HG03432 (cell line): ENCODE measurements around the gene UBA5.
"Not testable (repeated sequence)": the region's sequence is repeated elsewhere in the genome, so short reads cannot be mapped to it uniquely, and the experiment has no call there.

Source experiments
- ATAC-seq: cut with Tn5 transposase; IDR thresholded peaks from one replicate; pipeline ENCODE4 v1.9.1; 2021; ENCODE audit warnings: mild to moderate bottlenecking, moderate library complexity; ENCODE audit not compliant: unreplicated experiment

Gene UBA5

DNA sequence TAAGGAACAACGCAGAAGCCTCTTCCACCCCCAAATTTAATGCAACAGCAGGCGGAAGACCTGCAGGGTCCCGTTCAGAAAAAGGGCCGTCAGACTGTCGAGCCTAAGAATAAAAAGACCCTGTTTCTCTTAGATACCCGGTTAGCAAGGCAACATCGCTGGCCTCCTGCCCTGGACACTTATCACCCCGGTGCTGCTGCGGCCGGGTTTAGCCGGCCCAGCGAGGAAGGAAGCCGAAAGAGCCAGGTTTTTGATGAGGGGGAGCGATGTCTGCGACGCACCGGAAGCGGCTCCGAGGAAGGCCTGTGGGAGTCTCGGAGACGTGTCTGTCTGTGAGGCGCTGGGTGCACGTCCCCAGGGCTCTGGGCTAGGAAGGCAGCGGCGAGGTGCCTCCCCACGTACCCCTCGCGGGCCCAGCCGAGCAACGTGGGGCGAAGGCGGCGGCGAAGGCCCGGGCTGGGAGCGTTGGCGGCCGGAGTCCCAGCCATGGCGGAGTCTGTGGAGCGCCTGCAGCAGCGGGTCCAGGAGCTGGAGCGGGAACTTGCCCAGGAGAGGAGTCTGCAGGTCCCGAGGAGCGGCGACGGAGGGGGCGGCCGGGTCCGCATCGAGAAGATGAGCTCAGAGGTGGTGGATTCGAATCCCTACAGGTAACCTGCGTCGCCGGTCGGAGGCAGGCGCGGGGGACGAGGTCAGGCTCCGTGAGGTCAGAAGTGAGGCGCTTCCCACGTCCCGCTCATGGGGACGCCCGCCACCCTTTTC, at the start of gene UBA5:
TSS of gene UBA5 (plus strand) at position 278 of the 759 bp plus-strand sequence. CDS start at position 487, 209 bp downstream.
- ATAC-seq = peak; percentile 84

DNA sequence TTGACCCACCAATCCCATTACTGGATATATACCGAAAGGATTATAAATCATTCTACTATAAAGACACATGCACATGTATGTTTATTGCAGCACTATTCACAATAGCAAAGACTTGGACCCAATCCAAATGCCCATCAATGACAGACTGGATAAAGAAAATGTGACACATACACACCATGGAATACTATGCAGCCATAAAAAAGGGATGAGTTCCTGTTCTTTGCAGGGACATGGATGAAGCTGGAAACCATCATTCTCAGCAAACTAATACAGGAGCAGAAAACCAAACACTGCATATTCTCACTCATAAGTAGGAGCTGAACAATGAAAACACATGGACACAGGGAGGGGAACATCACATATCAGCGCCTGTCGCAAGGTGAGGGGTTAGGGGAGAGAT, 44.8 kb upstream of the UBA5 start:
- ATAC-seq = not testable (repeated sequence)

DNA sequence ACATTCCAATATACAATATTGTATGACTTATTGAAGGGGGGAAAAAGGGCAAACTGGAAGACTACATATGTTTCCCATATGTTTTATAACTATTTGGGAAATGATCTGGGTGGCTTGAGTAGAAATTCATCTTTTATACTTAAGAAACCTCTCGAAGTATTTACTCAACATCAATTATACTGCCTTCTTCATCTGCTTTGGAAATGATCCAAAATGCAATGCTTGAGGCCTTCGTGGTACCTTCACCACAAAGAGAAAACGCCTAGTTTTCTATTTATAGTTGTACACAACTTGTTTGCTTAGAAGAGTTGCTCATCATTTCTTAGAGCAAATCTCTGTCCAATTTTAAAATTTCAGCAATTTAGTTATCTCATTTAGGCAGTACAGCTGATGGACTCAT, 44.2 kb upstream of the UBA5 start:
- no peak for ATAC-seq

DNA sequence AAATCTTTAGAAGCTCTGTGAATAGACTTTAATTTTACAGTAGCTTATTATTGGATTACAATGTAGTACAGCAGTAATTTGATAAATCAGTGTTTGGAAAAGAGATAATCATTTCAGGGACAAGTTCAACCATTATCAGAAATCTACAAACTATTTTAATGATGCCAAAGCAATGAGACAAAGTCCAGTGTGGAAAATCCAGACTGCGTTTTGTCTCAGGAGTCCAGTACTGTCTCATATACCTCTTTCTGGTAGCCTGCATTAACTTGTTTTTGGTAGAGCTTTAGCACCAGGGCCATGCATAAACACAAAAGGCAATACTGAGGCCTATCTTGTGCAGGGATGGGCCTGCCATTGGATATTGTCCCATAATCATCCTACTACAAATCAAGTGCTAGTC, 43.3 kb upstream of the UBA5 start:
- ATAC-seq = no peak

DNA sequence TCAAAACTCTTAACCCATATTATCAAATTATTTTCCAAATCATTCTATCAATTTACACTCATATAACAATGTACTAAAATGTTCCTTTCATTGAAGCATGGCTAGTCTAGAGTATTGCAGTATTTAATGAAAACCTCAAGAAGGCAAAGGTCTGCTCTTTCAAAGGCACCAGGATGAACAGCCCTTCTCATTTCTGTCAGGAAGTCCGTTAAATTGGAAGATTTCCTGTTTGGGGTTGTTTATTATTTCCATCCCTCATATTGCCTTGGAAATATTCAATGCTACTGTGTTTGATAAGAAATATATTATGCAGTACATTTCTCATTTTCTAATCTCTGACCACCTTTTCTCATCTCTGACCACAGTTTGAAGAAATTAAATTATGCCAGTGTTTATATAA, 38.0 kb upstream of the UBA5 start:
- ATAC-seq = no peak

DNA sequence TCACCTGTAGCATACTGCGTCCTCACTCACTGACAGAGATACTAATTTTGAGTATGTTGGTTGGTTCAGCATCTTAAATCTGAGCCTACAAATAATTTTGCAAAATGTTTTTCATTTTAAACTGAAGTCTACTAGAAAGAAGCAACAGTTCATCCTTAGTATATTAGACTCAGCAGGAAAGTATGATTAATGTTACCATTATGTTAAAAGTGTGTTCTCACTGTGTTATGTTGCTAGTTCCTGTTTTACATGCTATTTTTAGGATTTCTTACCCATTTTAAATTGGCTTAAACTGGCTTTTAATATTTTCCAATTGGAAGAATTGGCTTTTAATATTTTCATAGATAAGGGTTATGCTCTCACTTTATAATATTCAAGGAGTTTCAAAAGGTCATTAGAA, 37.4 kb upstream of the UBA5 start:
- ATAC-seq = no peak

DNA sequence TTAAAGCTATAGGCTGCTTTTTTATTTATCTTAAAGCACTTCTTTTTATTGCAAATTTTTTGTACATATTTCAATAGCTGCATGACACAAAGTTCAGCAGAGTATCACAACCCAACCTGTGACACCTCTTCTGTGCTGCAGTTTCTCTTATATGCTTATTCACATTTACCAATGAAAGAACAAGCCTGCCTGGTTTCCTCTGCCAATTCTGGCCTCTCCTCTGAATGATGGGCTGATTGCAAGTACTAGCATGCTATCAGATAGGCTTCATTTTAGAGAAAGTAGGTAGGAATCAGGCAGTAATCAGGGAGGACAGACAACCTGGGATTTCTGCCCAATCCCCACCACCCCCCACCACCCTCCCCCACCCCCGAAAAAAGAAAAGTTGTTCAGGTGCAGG, 36.5 kb upstream of the UBA5 start:
- ATAC-seq = no peak

DNA sequence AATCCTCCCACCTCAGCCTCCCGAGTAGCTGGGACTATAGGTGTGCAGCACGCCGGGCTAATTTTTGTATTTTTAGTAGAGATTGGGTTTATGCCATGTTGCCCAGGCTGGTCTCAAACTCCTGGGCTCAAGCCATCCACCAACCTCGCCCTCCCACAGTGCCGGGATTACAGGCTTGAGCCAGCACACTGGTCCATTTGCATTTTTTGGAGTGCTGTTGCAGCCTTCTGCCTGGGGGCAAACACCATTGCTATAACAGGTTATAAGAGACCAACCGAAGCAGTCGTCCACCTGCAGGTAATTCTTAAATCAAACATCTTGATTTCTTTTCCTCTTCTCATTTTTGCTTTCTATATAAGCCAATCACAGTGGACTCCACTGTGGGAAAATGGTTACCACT, 35.3 kb upstream of the UBA5 start:
- ATAC-seq = no peak

DNA sequence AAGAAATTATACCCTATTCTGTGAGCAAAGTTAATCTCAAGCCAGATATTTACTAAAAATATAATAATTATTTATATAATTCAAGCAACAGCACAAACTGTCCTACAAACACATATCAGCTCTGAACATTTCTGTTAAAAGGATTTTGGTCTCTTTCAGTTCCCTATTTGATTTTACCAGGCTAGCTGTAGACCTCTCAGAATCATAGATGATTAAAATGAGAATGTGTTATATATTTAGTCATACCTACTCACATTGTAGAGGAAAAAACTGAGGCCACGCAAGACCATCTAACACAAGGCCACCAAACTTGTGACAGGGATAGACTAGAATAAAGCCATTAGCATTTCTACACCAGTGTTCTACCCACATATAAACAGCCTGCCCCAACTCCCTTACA, 34.5 kb upstream of the UBA5 start:
- peak; percentile 90 for ATAC-seq

DNA sequence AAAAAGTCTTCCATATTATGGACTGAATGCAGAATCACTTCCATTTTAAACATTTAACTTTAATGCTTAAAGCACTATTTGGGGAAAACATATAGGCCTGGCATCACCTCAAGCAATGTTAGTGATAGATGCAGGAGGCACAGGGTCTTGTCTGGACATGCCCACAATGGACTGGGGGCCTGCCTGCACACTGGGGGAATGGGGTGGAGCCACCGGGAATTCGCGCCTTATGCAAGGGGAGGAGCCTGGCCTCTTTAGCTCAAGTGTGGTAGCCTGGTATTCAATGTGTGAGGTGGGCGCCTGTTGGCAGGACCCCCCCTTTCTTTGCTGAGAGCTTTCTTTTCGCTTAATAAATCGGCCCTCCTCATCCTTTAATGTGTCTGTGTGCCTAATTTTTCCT, 33.2 kb upstream of the UBA5 start:
- ATAC-seq = no peak

DNA sequence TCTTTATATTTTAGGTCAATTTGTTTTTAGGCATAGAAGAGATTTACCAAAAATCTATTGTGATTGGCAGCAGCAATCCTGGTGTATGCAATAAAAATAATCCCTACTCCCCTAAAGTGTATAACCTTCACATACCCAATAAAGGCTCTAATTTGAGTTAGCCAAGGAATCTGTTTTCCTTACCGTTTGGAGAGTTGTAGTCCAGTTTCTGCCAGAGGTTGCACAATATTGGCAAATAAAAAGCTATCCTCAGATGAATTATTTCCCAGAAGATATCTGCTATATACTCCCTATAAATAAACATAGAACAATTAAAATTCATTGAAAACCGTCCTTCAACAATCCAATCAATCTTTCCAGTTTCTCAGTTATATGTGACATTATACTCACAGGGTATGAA, 32.0 kb upstream of the UBA5 start:
- no peak for ATAC-seq

DNA sequence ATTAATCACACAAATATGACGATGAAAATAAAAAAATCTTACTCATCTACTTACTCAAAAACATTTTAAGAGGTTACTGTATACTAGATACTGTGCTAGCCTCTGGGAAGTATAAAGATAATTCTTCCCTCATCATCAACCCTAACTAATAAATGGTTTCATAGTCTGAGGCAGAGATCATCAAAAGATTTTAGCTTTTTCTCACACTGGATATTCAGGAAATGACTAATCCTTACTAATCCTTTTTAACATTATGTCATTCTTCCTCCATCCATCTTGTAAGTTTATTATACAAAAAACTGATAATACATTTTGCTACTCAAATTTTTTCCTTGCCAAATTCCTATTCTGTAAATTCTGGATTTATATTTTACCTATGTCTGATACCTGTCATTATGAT, 30.2 kb upstream of the UBA5 start:
- no peak for ATAC-seq

DNA sequence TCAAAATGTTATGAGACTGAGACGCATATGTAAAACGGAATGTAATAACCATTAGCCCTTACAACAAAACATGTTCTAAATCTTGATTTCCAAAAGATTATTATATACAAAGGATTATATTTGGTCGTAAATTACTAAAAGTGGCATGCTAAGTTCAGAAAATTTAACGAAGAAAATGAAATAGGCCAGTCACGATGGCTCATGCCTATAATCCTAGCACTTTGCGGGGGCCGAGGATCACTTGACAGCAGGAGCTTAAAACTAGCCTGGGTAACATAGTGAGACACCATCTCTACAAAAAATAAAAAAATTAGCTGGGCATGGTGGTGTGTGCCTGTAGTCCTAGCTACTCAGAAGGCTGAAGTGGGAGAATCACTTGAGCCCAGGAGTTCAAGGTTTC, 29.5 kb upstream of the UBA5 start:
- ATAC-seq = no peak

DNA sequence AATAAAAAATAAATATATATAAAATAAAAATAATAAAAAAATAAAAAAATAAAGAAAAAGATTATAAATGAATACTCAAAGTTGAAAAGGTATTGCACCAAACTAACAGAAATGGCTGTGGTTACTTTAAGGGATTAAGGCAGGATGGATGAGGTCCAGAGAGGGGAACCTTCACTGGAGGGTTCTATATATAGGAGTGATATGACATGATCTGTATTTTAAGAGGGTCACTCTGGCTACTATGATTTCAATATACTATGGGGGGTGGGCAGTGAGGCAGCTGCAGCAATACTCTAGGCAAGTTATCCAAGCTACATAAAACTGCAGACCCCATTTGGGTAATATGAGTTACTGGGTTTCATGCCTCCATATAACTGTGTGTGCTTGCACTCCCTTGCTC, 25.1 kb upstream of the UBA5 start:
- ATAC-seq = no peak

DNA sequence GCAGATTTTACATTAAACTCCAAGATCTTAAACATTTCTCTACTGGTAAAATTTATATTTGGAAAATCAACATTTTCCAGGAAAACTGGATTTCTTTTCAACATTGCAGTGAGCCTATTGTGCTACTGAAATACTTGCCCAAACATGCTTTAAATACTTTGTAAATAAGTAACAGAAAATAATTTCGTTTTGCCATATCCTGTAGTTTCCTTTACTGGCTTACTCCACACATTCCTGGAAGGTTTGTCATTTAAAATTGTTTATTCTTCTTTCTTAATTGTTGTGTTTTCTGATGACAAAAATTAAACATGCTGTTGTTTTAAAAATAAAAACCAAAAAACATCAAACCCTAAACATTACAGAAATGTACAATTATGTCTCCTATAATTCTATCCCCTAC, 22.5 kb upstream of the UBA5 start:
- ATAC-seq = no peak

DNA sequence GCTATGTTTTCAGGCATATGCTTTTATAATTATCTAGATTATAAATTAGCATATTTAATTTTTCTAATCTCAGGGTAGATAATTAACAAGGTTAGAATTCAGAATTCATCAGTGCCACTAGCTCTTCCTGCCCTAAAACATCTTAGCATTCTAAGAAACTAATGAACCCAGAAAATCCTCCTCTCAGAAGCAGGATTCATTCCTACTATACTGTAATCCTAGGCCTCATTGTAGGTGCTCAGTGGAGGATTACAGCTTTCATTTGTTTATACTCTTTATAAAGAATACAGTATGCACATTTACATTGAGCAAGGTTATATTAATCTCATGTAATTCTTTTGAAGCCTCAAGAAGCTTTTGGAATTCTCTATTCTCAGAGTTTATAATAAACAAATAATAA, 21.4 kb upstream of the UBA5 start:
- ATAC-seq = no peak

DNA sequence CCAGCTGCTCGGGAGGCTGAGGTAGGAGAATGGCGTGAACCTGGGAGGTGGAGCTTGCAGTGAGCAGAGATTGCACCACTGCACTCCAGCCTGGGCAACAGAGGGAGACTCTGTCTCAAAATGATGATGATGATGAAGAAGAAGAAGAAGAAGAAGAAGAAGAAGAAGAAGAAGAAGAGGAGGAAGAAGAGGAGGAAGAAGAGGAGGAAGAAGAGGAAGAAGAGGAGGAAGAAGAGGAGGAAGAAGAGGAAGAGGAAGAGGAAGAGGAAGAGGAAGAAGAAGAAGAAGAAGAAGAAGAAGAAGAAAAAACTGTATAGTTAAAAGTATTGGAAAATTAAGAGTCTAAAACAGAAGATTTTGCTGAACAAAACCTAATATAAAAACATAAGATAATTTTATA, 18.7 kb upstream of the UBA5 start:
- not testable (repeated sequence) for ATAC-seq

DNA sequence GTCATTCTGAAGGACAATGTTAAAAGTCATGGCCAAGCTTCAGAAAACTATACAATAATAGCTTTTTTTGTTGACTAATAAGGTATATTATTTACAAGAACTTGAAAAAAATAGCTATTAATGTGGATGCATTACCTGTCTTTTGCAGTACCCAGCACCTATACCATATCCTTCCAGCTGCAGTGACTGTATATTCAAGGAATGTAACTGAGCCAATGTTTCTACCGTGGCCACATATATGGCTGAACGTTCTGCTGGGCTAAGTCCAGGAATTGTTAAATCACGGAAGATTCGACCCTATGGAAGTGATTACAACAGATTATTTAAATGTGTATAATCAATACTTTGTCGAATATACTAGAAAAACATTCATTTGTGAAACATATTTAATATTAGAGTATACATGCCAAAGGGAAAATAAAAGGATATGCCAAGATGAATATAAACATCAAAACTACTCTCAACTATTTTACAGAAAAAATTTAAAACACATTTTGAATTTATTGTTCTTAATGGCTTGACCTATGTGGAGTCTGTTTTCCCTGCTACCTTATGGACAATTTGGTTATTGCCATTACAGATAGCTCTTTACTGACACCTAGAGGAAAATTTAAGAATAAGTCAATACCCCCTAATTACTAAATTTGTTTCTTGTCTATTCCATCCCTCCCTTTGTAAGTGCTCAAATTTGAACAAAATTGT, 18.1 kb upstream of the UBA5 start:
- no peak for ATAC-seq

DNA sequence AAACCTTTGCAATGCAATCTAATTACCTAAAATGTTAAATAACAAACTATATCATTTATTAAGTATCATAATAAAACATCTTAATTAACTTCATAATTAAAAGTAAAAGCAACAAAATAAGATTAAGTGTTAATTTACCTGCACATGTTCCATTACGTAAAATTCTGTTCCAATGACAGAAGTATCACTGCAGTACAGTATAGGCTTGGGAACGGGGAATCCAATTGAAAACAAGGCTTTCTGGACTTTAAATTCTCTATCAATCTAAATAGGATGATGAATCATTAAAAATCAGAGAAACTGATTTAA, 17.6 kb upstream of the UBA5 start:
- no peak for ATAC-seq

DNA sequence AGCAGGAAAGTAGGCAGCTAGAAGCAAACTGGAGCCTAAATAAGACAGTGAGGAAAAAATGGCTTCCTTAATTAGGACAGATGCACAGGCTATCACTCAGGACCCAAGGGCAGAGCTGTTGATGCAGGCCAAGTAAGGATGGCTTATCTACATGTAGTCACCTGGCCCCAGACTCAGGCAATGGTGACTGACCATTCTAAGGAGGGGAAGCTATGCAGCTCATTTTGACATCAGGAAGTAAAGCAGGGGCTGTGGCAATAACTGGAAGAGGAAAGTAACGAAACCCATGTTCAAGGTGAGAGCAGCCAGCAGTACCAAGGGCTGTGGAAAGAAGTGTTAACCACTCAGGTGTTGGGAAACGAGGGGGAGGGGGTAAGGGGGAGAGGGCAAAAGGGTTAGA, 16.8 kb upstream of the UBA5 start:
- ATAC-seq = no peak

DNA sequence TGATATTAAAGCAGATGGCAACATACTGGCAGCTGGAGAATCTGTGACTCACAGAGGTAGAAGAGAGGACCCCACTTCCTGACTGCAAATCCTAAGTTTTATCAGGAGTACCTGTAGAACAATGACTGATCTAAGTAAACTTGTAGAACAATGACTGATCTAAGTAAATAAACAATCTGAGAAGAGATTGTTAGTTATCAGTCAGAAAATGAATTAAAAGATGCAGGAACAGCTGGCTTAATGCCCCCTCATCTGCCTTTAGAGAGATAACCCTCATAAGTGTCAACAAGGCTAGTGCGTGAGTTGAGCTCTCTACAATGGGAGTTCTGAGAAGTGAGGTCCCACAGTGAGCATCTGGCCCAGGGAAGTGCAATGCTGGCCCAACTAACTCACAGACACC, 15.1 kb upstream of the UBA5 start:
- no peak for ATAC-seq

DNA sequence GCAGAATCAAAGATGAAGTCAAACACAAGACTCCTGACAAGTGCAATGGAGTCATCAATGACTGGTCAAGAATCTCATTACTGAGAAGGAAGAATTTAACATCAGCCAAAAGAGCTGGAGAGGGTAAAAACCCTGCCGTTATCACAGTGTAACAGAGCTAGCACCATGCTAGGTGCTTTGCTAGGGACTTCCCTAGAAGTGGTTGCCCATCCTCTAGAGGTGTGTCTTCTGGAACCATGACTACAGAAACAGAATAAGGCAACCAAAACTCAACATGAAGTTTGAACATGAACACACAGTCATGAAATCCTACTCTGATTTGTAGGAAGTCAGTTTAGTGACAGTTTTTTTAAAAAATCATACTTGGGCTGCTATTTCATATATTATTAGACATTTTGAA, 10.0 kb upstream of the UBA5 start:
- no peak for ATAC-seq
